HEK293 (cell line): ENCODE results near the gene SUFU.

Source experiments
- CTCF ChIA-PET: fragments of 350-600 bp; formaldehyde crosslinking; extraction: SDS; loops from one replicate; lab custom pipeline; 2021; ENCODE audit warnings: antibody characterized with exemption; lab: Yijun Ruan, JAX
- POLR2A ChIA-PET: fragments of 300-600 bp; formaldehyde crosslinking; extraction: SDS; loops from one replicate; lab custom pipeline; 2020; ENCODE audit warnings: antibody characterized with exemption, inconsistent platforms; lab: Yijun Ruan, JAX
- H3K27ac ChIP-seq: fragments of 200-500 bp; sonication (Bioruptor generic); 2 replicates; pipeline ENCODE4 v1.5.1; 2014; ENCODE audit warnings: low read depth, low read length, control low read depth, inconsistent platforms; ENCODE audit errors: extremely low read depth
- H3K36me3 ChIP-seq, 2 experiments: fragments of 200-500 bp in 1 of 2; sonication (Bioruptor generic) in 1 of 2; 1 replicate in 1 of 2; 2 replicates in 1 of 2; pipeline ENCODE4 v1.5.1; 2014 to 2017; ENCODE audit warnings: inconsistent platforms in 2 of 2, low read length in 2 of 2; ENCODE audit not compliant: control insufficient read depth in 2 of 2, insufficient read depth in 1 of 2
- H3K4me1 ChIP-seq: fragments of 200-500 bp; sonication (Bioruptor generic); 2 replicates; pipeline ENCODE4 v1.5.1; 2014; ENCODE audit warnings: mild to moderate bottlenecking, low read length, inconsistent platforms; ENCODE audit not compliant: control insufficient read depth, insufficient read depth
- H3K4me3 ChIP-seq: 2 replicates; pipeline ENCODE4 v1.5.1; 2011; ENCODE audit warnings: low read depth, mild to moderate bottlenecking, control low read depth, low read length, moderate library complexity
- H3K9me3 ChIP-seq: fragments of 200-500 bp; sonication (Bioruptor generic); 2 replicates; pipeline ENCODE4 v1.5.1; 2014; ENCODE audit warnings: low read depth, low read length, inconsistent platforms; ENCODE audit not compliant: control insufficient read depth, insufficient read depth
- KLF17 ChIP-seq: fragments of 450-650 bp; formaldehyde crosslinking; IDR thresholded peaks from 2 replicates; pipeline ENCODE4 v1.5.1; 2016; ENCODE audit warnings: missing biosample characterization, missing genetic modification characterization
- OSR2 ChIP-seq: fragments of 450-650 bp; formaldehyde crosslinking; IDR thresholded peaks from 2 replicates; pipeline ENCODE4 v1.5.1; 2016; ENCODE audit warnings: missing biosample characterization, missing genetic modification characterization
- OVOL3 ChIP-seq: fragments of 450-650 bp; formaldehyde crosslinking; IDR thresholded peaks from 2 replicates; pipeline ENCODE4 v1.5.1; 2016; ENCODE audit warnings: missing biosample characterization, missing genetic modification characterization
- SALL2 ChIP-seq: fragments of 450-650 bp; formaldehyde crosslinking; IDR thresholded peaks from 2 replicates; pipeline ENCODE4 v1.5.0; 2017; ENCODE audit warnings: missing biosample characterization, mild to moderate bottlenecking, missing genetic modification characterization, borderline replicate concordance
- SETDB1 ChIP-seq: IDR thresholded peaks from one replicate; pipeline ENCODE4 v1.6.1; 2017; ENCODE audit warnings: mild to moderate bottlenecking, low read length, moderate library complexity, mixed read lengths; ENCODE audit not compliant: insufficient read length
- WT1 ChIP-seq: fragments of 450-650 bp; formaldehyde crosslinking; IDR thresholded peaks from 2 replicates; pipeline ENCODE4 v1.5.1; 2016; ENCODE audit warnings: missing biosample characterization, missing genetic modification characterization
- ZEB2 ChIP-seq: fragments of 450-650 bp; formaldehyde crosslinking; IDR thresholded peaks from 2 replicates; pipeline ENCODE4 v1.5.1; 2016; ENCODE audit warnings: missing biosample characterization, missing genetic modification characterization
- ZFP69B ChIP-seq: fragments of 450-650 bp; formaldehyde crosslinking; IDR thresholded peaks from 2 replicates; pipeline ENCODE4 v1.5.1; 2016; ENCODE audit warnings: missing biosample characterization, missing genetic modification characterization
- ZNF16 ChIP-seq: fragments of 450-650 bp; formaldehyde crosslinking; IDR thresholded peaks from 2 replicates; pipeline ENCODE4 v1.5.1; 2016; ENCODE audit warnings: low read depth, missing biosample characterization, missing genetic modification characterization
- ZNF19 ChIP-seq: fragments of 450-650 bp; formaldehyde crosslinking; IDR thresholded peaks from 2 replicates; pipeline ENCODE4; 2016; ENCODE audit warnings: missing biosample characterization, missing genetic modification characterization, low read depth
- ZNF214 ChIP-seq: fragments of 450-650 bp; formaldehyde crosslinking; IDR thresholded peaks from 2 replicates; pipeline ENCODE4 v1.5.1; 2017; ENCODE audit warnings: missing biosample characterization, mild to moderate bottlenecking, missing genetic modification characterization, borderline replicate concordance
- ZNF24 ChIP-seq: fragments of 450-650 bp; formaldehyde crosslinking; IDR thresholded peaks from 2 replicates; pipeline ENCODE4 v1.5.1; 2016; ENCODE audit warnings: missing biosample characterization, missing genetic modification characterization
- ZNF404 ChIP-seq: fragments of 450-650 bp; formaldehyde crosslinking; IDR thresholded peaks from 2 replicates; pipeline ENCODE4 v1.5.1; 2017; ENCODE audit warnings: missing biosample characterization, missing genetic modification characterization
- ZNF416 ChIP-seq: fragments of 450-650 bp; formaldehyde crosslinking; IDR thresholded peaks from 2 replicates; pipeline ENCODE4 v1.5.1; 2016; ENCODE audit warnings: missing biosample characterization, missing genetic modification characterization
- ZNF510 ChIP-seq: fragments of 450-650 bp; formaldehyde crosslinking; IDR thresholded peaks from 2 replicates; pipeline ENCODE4 v1.5.1; 2018; ENCODE audit warnings: mild to moderate bottlenecking, missing genetic modification characterization, missing biosample characterization; ENCODE audit not compliant: insufficient replicate concordance
- ZNF521 ChIP-seq: fragments of 450-650 bp; formaldehyde crosslinking; IDR thresholded peaks from 2 replicates; pipeline ENCODE4 v1.5.1; 2017; ENCODE audit warnings: missing biosample characterization, mild to moderate bottlenecking, missing genetic modification characterization
- ZNF529 ChIP-seq: fragments of 450-650 bp; formaldehyde crosslinking; IDR thresholded peaks from 2 replicates; pipeline ENCODE4 v1.5.1; 2017; ENCODE audit warnings: missing genetic modification characterization, missing biosample characterization; ENCODE audit not compliant: insufficient replicate concordance
- ZNF561 ChIP-seq: fragments of 450-650 bp; IDR thresholded peaks from 2 replicates; pipeline ENCODE4 v1.5.1; 2018; ENCODE audit warnings: missing biosample characterization, missing genetic modification characterization, borderline replicate concordance
- ZNF792 ChIP-seq: fragments of 450-650 bp; formaldehyde crosslinking; IDR thresholded peaks from 2 replicates; pipeline ENCODE4 v1.5.1; 2016; ENCODE audit warnings: missing biosample characterization, missing genetic modification characterization
- ZNF837 ChIP-seq: fragments of 450-650 bp; formaldehyde crosslinking; IDR thresholded peaks from 2 replicates; pipeline ENCODE4 v1.5.1; 2016; ENCODE audit warnings: missing biosample characterization, missing genetic modification characterization
- TF ChIP-seq, protein P1 (sequence below): fragments of 450-650 bp; formaldehyde crosslinking; IDR thresholded peaks from 2 replicates; pipeline ENCODE4 v1.5.1; 2016; ENCODE audit warnings: missing biosample characterization, missing genetic modification characterization
- TF ChIP-seq, protein P2 (sequence below): fragments of 450-650 bp; formaldehyde crosslinking; IDR thresholded peaks from 2 replicates; pipeline ENCODE4 v1.5.1; 2016; ENCODE audit warnings: missing biosample characterization, missing genetic modification characterization, borderline replicate concordance
- TF ChIP-seq, protein P3 (sequence below): fragments of 450-650 bp; formaldehyde crosslinking; IDR thresholded peaks from 2 replicates; pipeline ENCODE4 v1.5.1; 2016; ENCODE audit warnings: missing biosample characterization, missing genetic modification characterization
- TF ChIP-seq, protein P4 (sequence below): fragments of 450-650 bp; formaldehyde crosslinking; IDR thresholded peaks from 2 replicates; pipeline ENCODE4 v1.5.1; 2016; ENCODE audit warnings: missing biosample characterization, missing genetic modification characterization
- TF ChIP-seq, protein P5 (sequence below): fragments of 450-650 bp; IDR thresholded peaks from 2 replicates; pipeline ENCODE4 v1.5.1; 2018; ENCODE audit warnings: missing biosample characterization, mild to moderate bottlenecking, missing genetic modification characterization

Gene SUFU

GRCh38 chr10:102507521-102507920 is 3.7 kb downstream of the SUFU start:
- peaks cover 15 to 51% of the 10 kb centered on the region in 2 experiments for H3K36me3 ChIP-seq
- peaks cover 3% of the 10 kb centered on the region; the same call in 1 of the 2 replicates for H3K4me1 ChIP-seq
- no peak overlapping the region for H3K27ac ChIP-seq
- no peak overlapping the region for H3K4me3 ChIP-seq
- no peaks in the 10 kb centered on the region for H3K9me3 ChIP-seq
- TF ChIP-seq KLF17 (tag by site-specific recombination) = no peak
- POLR2A ChIA-PET = interaction anchor here (0.6 kb wide), 1 partner anchor 1022 kb away, joined by 3 read pairs; no protein-coding TSS in a partner anchor
- CTCF ChIA-PET = interaction anchor here (0.5 to 1.4 kb wide), 4 partner anchors 9 to 594 kb away, joined by 3 to 8 read pairs (median 4); no protein-coding TSS in a partner anchor

DNA sequence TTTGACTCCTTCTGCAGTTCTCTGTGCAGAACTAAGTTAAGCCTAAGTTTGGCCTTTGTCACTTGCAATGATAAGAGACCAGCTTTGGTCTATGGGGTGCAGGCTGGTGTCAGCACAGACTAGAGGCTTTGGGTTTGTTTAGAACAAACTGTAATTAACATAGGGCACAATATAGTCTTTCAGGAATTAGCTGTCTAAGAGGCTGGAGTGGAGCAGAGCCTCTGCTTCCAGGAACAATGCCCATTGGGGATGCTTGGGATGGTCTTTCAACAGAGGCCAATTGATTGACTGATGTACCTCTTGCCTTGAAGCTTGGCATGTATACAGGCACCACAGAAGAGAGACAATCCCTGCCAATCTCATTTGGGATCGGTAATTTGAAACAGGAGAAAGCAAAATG is 4.7 kb downstream of the SUFU start:
- POLR2A ChIA-PET = interaction anchor here (0.6 kb wide), 1 partner anchor 22 kb away, joined by 4 read pairs; no protein-coding TSS in a partner anchor
- H3K4me1 ChIP-seq = no peaks in the 10 kb centered on the region

DNA sequence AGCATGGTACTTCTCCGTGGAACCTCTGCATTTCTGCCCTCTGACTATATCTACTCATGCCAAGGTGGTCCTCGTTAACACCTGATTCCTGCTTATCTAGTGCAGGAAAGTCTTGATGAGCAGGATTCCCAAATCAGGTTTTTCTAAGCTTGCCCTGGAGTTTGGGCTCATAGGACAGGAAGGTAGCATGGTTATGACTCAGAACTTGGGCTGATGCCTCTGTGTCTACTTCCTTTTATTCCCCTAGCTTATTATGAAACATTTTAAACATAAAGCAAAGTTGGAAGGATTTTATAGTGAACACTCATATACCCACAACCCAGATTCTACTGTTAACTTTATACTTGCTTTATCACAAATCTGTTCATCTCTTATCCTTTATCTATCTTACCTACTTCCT is 5.6 kb downstream of the SUFU start:
- H3K4me1 ChIP-seq = no peaks in the 10 kb centered on the region
- CTCF ChIA-PET = interaction anchor here (0.6 to 1.0 kb wide), 2 partner anchors 51 to 70 kb away, joined by 3 to 4 read pairs; no protein-coding TSS in a partner anchor
- H3K27ac ChIP-seq = no peak overlapping the region
- POLR2A ChIA-PET = no interaction called here
- no peaks in the 10 kb centered on the region for H3K9me3 ChIP-seq
- no peak overlapping the region for H3K4me3 ChIP-seq
- H3K36me3 ChIP-seq = peaks cover 24 to 69% of the 10 kb centered on the region in 2 experiments
- TF ChIP-seq ZNF529 (tag by site-specific recombination) = no peak
- no peak for TF ChIP-seq OVOL3 (tag by site-specific recombination)
- TF ChIP-seq, protein P1, sequence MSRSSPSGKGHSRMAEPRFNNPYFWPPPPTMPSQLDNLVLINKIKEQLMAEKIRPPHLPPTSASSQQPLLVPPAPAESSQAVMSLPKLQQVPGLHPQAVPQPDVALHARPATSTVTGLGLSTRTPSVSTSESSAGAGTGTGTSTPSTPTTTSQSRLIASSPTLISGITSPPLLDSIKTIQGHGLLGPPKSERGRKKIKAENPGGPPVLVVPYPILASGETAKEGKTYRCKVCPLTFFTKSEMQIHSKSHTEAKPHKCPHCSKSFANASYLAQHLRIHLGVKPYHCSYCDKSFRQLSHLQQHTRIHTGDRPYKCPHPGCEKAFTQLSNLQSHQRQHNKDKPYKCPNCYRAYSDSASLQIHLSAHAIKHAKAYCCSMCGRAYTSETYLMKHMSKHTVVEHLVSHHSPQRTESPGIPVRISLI = no peak
- TF ChIP-seq ZNF792 (tag by site-specific recombination) = no peak
- TF ChIP-seq, protein P2, sequence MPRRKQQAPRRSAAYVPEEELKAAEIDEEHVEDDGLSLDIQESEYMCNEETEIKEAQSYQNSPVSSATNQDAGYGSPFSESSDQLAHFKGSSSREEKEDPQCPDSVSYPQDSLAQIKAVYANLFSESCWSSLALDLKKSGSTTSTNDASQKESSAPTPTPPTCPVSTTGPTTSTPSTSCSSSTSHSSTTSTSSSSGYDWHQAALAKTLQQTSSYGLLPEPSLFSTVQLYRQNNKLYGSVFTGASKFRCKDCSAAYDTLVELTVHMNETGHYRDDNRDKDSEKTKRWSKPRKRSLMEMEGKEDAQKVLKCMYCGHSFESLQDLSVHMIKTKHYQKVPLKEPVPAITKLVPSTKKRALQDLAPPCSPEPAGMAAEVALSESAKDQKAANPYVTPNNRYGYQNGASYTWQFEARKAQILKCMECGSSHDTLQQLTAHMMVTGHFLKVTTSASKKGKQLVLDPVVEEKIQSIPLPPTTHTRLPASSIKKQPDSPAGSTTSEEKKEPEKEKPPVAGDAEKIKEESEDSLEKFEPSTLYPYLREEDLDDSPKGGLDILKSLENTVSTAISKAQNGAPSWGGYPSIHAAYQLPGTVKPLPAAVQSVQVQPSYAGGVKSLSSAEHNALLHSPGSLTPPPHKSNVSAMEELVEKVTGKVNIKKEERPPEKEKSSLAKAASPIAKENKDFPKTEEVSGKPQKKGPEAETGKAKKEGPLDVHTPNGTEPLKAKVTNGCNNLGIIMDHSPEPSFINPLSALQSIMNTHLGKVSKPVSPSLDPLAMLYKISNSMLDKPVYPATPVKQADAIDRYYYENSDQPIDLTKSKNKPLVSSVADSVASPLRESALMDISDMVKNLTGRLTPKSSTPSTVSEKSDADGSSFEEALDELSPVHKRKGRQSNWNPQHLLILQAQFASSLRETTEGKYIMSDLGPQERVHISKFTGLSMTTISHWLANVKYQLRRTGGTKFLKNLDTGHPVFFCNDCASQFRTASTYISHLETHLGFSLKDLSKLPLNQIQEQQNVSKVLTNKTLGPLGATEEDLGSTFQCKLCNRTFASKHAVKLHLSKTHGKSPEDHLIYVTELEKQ = no peak
- no peak for TF ChIP-seq SETDB1
- TF ChIP-seq, protein P3, sequence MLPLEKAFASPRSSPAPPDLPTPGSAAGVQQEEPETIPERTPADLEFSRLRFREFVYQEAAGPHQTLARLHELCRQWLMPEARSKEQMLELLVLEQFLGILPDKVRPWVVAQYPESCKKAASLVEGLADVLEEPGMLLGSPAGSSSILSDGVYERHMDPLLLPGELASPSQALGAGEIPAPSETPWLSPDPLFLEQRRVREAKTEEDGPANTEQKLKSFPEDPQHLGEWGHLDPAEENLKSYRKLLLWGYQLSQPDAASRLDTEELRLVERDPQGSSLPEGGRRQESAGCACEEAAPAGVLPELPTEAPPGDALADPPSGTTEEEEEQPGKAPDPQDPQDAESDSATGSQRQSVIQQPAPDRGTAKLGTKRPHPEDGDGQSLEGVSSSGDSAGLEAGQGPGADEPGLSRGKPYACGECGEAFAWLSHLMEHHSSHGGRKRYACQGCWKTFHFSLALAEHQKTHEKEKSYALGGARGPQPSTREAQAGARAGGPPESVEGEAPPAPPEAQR (tag by site-specific recombination) = no peak
- no peak for TF ChIP-seq SALL2 (tag by site-specific recombination)
- TF ChIP-seq ZNF521 (tag by site-specific recombination) = no peak
- TF ChIP-seq ZNF16 (tag by site-specific recombination) = no peak
- TF ChIP-seq ZEB2 (tag by site-specific recombination) = no peak
- TF ChIP-seq, protein P4, sequence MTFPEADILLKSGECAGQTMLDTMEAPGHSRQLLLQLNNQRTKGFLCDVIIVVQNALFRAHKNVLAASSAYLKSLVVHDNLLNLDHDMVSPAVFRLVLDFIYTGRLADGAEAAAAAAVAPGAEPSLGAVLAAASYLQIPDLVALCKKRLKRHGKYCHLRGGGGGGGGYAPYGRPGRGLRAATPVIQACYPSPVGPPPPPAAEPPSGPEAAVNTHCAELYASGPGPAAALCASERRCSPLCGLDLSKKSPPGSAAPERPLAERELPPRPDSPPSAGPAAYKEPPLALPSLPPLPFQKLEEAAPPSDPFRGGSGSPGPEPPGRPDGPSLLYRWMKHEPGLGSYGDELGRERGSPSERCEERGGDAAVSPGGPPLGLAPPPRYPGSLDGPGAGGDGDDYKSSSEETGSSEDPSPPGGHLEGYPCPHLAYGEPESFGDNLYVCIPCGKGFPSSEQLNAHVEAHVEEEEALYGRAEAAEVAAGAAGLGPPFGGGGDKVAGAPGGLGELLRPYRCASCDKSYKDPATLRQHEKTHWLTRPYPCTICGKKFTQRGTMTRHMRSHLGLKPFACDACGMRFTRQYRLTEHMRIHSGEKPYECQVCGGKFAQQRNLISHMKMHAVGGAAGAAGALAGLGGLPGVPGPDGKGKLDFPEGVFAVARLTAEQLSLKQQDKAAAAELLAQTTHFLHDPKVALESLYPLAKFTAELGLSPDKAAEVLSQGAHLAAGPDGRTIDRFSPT (tag by site-specific recombination) = no peak
- TF ChIP-seq, protein P5, sequence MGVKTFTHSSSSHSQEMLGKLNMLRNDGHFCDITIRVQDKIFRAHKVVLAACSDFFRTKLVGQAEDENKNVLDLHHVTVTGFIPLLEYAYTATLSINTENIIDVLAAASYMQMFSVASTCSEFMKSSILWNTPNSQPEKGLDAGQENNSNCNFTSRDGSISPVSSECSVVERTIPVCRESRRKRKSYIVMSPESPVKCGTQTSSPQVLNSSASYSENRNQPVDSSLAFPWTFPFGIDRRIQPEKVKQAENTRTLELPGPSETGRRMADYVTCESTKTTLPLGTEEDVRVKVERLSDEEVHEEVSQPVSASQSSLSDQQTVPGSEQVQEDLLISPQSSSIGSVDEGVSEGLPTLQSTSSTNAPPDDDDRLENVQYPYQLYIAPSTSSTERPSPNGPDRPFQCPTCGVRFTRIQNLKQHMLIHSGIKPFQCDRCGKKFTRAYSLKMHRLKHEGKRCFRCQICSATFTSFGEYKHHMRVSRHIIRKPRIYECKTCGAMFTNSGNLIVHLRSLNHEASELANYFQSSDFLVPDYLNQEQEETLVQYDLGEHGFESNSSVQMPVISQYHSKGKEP (tag by site-specific recombination) = no peak
- no peak for TF ChIP-seq ZNF19 (tag by site-specific recombination)
- TF ChIP-seq ZNF214 = no peak

More for the DNA sequence above, 4.7 kb downstream of the SUFU start:
- CTCF ChIA-PET = interaction anchor here (0.7 kb wide), 1 partner anchor 82 kb away, joined by 3 read pairs; no protein-coding TSS in a partner anchor
- TF ChIP-seq ZNF837 (tag by site-specific recombination) (no peak), ZNF561 (tag by site-specific recombination) (no peak), ZNF24 (tag by site-specific recombination) (no peak), SALL2 (tag by site-specific recombination) (no peak), OSR2 (tag by site-specific recombination) (no peak), WT1 (tag by site-specific recombination) (no peak), ZFP69B (no peak), ZNF404 (tag by site-specific recombination) (no peak), ZNF510 (tag by site-specific recombination) (no peak), ZNF416 (no peak)
- Histone ChIP-seq H3K36me3 (peaks cover 24 to 60% of the 10 kb centered on the region in 2 experiments), H3K9me3 (no peaks in the 10 kb centered on the region), H3K4me3 (no peak overlapping the region), H3K27ac (no peak overlapping the region)
